BJ (cell line): ENCODE results near the gene SUSD4. TPM values are rescaled to one million over a fixed set of nuclear protein-coding genes. Genes with fewer than 3 reads are reported as not detected.

ENCODE experiments used
- CTCF ChIA-PET: fragments of 350-600 bp; formaldehyde crosslinking; extraction: SDS; loops from one replicate; lab custom pipeline; 2021; ENCODE audit warnings: antibody characterized with exemption, inconsistent platforms; lab: Yijun Ruan, JAX
- POLR2A ChIA-PET: fragments of 300-600 bp; sonication (Branson Sonifier 250); formaldehyde crosslinking; extraction: SDS; loops from one replicate; lab custom pipeline; 2021; ENCODE audit warnings: antibody characterized with exemption; lab: Charles Lee
- DNase-seq: peaks from one replicate; pipeline ENCODE4 v3.0.0-alpha.2; 2011; ENCODE audit warnings: low read depth
- H3K27me3 ChIP-seq: 2 replicates; pipeline ENCODE4 v1.6.0; 2011; ENCODE audit warnings: low read length; ENCODE audit not compliant: control insufficient read depth, insufficient read depth
- H3K36me3 ChIP-seq: 2 replicates; pipeline ENCODE4 v1.5.1; 2011; ENCODE audit warnings: low read length; ENCODE audit not compliant: control insufficient read depth, insufficient read depth
- H3K4me3 ChIP-seq: 2 replicates; pipeline ENCODE4 v1.5.1; 2011; ENCODE audit warnings: low read depth, mild to moderate bottlenecking, control low read depth, low read length
- CTCF ChIP-seq: IDR thresholded peaks from 2 replicates; pipeline ENCODE4 v1.5.1; 2011; ENCODE audit warnings: low read depth, mild to moderate bottlenecking, control low read depth, inconsistent platforms, low read length, moderate library complexity; ENCODE audit not compliant: insufficient read depth
- polyA plus RNA-seq: library from polyadenylated mRNA; depleted of rRNA; stranded (reverse); fragments of >200 nt; gene quantifications from 2 replicates; pipeline ENCODE4 v1.2.3, GENCODE V29; 2011

Gene SUSD4
- polyA plus RNA-seq, 1 experiment: 0.32 TPM

- no peak for TF ChIP-seq CTCF
- ChIA-PET CTCF (interaction anchor here (1.2 kb wide), 1 partner anchor 10 kb away, joined by 3 read pairs; no protein-coding TSS in a partner anchor), POLR2A (no interaction called here)
- Histone ChIP-seq H3K36me3 (no peaks in the 10 kb centered on the region), H3K4me3 (no peak overlapping the region), H3K27me3 (peaks cover 21% of the 10 kb centered on the region)
- DNase-seq: no peak
These were observed 5.2 kb downstream of the SUSD4 start for GRCh38 chr1:223358826-223359225.

- peaks cover 4% of the 10 kb centered on the region for H3K27me3 ChIP-seq
- ChIA-PET CTCF (no interaction called here), POLR2A (no interaction called here)
These were observed 8.3 kb downstream of the SUSD4 start for GRCh38 chr1:223355699-223356098.

GRCh38 chr1:223353939-223354338 lies 10.0 kb downstream of the SUSD4 start:
- Histone ChIP-seq H3K4me3 (no peak overlapping the region), H3K27me3 (peaks cover 1% of the 10 kb centered on the region), H3K36me3 (no peaks in the 10 kb centered on the region)
- POLR2A ChIA-PET: no interaction called here
- no peak for TF ChIP-seq CTCF
- CTCF ChIA-PET: no interaction called here
- DNase-seq: no peak

More at GRCh38 chr1:223355699-223356098, 8.3 kb downstream of the SUSD4 start:
- H3K4me3 ChIP-seq: no peak overlapping the region
- TF ChIP-seq CTCF: no peak
- no peak for DNase-seq
- H3K36me3 ChIP-seq: no peaks in the 10 kb centered on the region

- Histone ChIP-seq H3K4me3 (no peak overlapping the region), H3K27me3 (no peaks in the 10 kb centered on the region; the same call in none of the 2 replicates), H3K36me3 (no peaks in the 10 kb centered on the region)
- ChIA-PET POLR2A (no interaction called here), CTCF (no interaction called here)
- DNase-seq: no peak
- TF ChIP-seq CTCF: no peak
These were observed 11.0 kb downstream of the SUSD4 start for GRCh38 chr1:223352944-223353343.

DNA sequence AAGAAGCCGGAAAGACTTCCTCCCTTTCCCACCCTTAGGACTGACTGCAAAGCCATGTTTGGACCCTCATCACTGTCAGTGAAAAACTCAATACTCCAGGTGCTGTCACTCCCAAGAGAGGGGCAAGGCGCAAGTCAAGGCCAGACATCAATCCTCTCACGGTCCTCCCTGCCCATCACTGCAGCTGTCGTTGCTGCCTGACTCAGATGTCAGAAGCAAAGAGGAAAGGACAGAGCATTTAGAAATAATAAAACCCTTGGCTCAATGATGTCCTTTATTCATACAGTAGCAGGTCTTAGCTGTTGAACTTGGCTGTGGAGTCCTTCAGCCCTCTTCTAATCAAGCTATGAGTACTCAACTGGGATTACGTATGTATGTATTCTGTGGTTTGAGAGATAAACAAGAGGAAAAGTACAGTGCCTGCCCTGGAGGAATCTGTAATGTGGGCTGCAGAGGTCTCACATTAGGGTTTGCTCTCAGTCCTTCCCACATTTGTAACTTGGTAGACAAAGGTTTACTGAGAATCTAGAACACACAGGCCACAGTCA lies 13.5 kb downstream of the SUSD4 start:
- H3K36me3 ChIP-seq: no peaks in the 10 kb centered on the region
- no peak for DNase-seq
- POLR2A ChIA-PET: no interaction called here
- TF ChIP-seq CTCF: no peak
- CTCF ChIA-PET: no interaction called here
- H3K4me3 ChIP-seq: no peak overlapping the region
- no peaks in the 10 kb centered on the region; the same call in none of the 2 replicates for H3K27me3 ChIP-seq
